HG02588 (cell line): Measurements from ENCODE around the gene DNAJB4.

Source experiments
- ATAC-seq: cut with Tn5 transposase; IDR thresholded peaks from one replicate; pipeline ENCODE4 v1.9.1; 2021; ENCODE audit warnings: mild to moderate bottlenecking, moderate library complexity; ENCODE audit not compliant: unreplicated experiment

Gene DNAJB4

DNA sequence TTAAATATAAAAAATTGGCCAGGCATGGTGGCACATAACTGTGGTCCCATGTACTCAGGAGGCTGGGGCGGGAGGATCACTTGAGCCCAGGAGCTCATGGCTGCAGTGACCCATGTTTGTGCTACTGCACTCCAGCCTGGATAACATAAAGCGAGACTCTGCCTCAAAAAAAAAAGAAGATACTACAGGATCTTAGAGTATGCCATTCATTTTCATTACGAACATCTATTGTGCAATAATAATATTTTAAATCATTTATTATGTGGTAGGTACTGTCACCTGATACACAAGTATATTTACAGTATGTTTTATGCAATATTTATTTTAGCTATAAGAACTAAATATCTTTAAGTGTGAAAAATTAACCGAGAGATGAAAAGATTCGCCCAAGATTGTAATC, 31.7 kb downstream of the DNAJB4 start:
- ATAC-seq, result no peak

DNA sequence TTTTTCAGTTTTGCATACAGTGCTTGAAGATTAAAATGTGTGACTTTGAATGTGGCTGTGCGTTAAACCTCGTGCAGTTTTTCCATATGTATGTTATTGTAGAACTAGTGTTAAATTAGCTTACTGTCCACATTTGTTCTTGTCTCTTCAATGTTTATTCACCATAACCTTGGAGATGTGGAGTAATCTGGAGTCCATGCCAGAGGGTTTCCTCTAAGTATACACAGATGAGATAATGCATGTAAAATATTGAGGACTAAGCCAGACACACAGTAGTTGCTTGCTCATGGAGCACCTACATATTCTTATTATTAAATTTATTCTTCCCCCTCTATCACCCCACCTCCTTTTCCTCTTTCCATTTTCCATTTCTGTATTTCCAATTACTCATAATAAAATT, 33.3 kb downstream of the DNAJB4 start:
- ATAC-seq, result no peak

GRCh38 chr1:78038491-78038939, 33.8 kb downstream of the DNAJB4 start:
- ATAC-seq, result no peak

GRCh38 chr1:78040484-78041089, 35.8 kb downstream of the DNAJB4 start:
- ATAC-seq, result no peak

- ATAC-seq, result no peak
Measured at GRCh38 chr1:78043436-78043835, 38.7 kb downstream of the DNAJB4 start.

DNA sequence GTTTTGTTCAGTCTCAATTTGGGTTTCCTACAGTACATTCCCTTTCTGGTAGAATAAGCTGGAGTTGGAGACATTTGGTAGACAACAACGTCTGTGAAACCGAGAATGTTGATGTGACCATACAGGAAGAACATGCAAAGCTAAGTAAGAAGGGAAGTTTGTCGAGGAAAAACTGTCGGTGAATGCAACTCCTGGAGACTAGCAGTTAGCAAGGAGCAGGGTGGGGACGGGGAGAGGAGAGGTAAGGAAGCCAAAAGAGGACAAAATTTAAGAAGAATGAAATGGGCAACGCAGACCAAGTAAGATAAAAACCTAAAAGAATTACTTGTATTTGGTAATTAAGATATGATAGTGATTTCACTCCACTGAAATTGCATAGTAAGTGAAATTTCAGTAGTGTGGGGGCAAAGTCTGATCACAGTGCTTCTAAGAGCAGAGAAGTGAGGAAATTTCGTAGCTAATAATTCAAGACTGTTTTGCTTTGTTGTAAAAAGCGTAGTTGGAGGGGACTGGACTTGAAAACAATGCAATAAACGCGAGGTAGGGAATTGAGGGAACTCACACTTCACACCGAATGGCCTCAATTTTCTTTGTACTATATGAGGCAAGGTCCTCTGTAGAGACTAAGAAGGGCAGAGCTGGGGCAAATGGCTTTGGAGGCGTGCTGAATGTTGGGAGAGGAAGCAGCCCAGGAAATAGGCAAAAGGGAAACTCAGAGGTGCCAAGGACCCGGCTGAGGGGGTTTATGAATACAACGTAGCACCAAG, 40.2 kb downstream of the DNAJB4 start:
- no peak for ATAC-seq

- no peak for ATAC-seq
Measured at GRCh38 chr1:78045563-78045925, 40.8 kb downstream of the DNAJB4 start.

DNA sequence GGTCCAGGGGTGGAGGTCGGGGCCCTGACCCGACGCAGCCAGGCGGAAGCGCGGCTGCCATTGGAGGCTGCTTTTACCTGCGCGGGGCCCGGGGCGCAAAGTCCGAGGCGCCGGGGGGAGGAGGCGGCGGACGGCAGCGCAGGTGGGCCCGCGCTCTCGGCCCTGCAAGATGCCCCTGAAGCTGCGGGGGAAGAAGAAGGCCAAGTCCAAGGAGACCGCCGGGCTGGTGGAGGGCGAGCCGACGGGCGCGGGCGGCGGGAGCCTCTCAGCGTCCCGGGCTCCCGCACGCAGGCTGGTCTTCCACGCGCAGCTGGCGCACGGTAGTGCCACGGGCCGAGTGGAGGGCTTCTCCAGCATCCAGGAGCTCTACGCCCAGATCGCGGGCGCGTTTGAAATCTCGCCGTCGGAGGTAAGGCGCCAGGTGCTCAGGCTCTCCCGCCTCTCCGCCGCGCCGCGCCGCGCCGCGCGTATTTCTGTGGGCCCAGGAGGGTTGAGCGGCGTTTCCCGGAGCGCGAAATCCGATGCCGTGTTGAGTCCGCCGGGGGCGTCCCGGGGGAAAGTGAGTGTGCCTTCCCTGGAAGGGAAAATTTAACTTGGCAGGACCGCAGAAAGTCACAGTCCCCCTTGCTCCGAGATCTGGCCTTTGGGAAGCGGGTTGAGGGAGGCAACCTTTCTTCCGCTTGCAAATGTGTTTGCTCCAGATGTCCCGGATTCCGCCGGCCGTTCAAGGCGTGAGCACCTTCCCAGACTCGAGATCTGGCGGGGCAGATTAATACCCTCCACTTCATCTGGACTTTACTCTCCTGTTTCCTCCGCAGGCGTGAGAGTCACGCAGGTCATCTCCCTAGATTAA, 41.4 kb downstream of the DNAJB4 start, which contains the start of gene GIPC2:
TSS of gene GIPC2 (plus strand) at position 41 of the 853 bp plus-strand sequence. CDS start at position 170, 129 bp downstream.
- ATAC-seq, result peak; percentile 43

GRCh38 chr1:78047106-78047505, 42.4 kb downstream of the DNAJB4 start:
- no peak for ATAC-seq

DNA sequence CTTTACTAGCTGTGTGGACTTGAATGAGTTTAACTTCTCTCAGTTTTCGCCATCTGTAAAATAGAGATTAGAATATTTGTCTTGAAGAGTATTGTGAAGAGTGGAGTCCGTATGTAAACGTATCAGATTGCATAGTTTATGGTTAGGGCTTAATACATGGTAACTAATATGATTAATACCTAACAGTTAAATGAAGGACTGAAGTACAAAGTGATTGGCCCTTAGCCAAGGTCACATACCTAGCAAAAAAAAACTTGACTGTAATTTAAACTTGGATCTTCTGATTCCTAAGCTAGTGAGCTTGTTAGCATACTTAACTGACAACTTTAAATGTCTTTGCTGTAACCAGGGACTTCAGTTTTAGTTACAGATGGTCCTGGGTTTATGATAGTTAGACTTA, 42.9 kb downstream of the DNAJB4 start:
- ATAC-seq, result no peak

DNA sequence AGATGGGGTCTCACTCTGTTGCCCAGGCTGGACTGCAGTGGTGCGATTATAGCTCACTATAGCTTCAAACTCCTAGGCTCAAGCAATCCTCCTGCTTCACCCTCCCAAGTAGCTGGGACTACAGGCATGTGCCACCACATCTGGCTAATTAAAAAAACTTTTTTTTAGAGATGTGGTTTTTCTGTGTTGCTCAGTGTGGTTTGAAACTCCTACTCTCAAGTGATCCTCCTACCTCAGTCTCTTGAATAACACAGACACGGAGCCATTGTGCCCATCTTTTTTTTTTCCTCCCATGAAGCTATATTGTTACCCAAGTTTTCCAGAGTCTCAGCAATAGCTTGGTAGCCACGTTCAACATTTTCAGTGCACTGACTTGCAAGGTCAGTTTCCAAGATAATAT, 43.7 kb downstream of the DNAJB4 start:
- no peak for ATAC-seq

DNA sequence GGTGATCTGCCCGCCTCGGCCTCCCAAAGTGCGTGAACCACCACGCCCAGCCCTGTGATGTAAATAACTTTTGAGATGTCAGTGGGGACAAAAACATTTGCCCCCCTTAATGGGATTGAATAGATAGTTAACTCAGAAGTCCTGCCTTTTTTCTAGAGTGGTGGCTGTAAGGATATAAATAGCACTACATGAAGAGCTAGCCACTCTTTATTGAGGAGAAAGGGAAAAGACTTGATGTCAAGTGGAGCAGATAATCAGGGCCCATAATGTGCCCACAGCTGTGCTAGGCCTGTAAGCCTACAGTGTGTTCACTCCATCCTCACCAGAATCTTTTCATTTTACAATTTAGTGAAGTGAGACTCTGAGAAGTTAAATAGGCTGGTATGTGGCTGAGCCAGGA, 44.7 kb downstream of the DNAJB4 start:
- no peak for ATAC-seq

- no peak for ATAC-seq
Measured at GRCh38 chr1:78051005-78051404, 46.3 kb downstream of the DNAJB4 start.

DNA sequence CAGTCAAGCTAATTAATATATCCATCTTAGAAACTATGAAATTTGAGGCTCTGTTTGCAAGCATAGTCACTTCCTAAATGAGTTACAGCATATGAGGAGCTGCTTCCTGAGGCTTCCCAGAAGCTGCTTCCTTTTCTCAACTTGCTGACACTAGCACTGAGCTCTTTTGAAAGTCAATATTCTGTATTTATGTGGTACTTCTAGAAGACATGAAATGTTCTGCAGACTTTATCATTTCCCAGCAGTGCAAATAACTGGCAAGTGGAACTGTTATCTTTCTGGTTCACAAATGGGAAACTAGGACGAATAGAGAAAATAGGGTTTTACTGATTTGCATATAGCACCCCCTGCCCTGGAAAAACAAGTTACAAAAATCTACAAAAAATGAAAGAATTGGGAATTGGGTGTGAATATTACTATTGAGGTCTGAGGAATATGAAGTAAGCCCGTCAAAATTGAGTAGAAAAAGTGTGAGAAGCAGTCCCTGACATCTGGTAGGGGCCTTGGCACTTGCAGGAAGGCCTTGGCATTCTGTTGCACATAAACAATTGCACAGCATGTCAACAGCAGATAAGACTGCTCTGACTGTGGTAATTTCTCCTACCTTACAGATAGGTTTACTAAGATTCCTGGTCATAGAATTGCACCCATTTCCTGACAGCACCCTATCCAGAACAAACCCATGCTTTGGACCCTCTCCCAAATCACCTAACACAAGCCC, 48.1 kb downstream of the DNAJB4 start:
- ATAC-seq, result no peak

DNA sequence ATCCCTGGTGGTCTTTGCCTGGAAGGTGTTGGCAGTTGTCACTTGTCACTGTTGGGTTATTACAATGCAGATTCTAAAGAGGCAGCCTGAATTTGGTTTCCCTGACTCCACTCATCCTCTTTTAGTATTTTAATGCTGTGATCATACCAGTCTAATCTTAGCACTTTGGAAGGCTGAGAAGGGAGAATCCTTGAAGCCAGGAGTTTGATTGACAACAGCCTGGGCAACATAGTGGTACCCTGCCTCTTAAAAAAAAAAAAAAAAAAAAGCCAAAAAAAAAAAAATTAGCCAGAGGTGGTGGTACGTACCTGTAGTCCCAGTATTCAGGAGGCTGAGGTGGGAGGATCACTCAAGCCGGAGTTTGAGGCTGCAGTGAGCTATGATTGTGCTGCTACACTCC, 48.8 kb downstream of the DNAJB4 start:
- ATAC-seq, result no peak

GRCh38 chr1:78054559-78054958, 49.8 kb downstream of the DNAJB4 start:
- no peak for ATAC-seq

- ATAC-seq, result no peak
Measured at GRCh38 chr1:78054972-78055371, 50.2 kb downstream of the DNAJB4 start.

GRCh38 chr1:78055565-78056132, 50.9 kb downstream of the DNAJB4 start:
- no peak for ATAC-seq

DNA sequence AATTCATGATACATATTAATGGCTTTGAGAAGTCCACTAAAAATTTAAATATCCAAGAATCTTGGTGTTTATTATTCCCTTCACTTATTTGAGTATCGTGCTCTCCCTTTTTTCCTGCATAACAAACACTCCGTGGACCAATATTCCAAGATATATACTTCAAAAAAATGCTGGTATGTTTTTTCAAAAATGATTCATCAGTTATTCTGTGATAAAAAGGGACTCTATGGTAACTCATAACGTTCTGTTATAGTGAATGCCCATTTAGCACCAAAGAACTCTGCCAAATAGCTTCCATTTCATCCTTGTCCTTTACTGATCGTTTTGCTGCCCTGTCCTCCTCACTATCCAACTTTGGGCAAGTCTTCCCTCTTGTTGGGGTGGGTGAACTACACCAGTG, 53.9 kb downstream of the DNAJB4 start:
- ATAC-seq, result no peak

GRCh38 chr1:78060857-78061563, 56.3 kb downstream of the DNAJB4 start:
- peak; percentile 84 for ATAC-seq
